Epidermal melanocyte (primary cell): ENCODE results near the gene TTBK1.
A peak's percentile ranks its signal among the peaks of the same experiment; 100 is the strongest.

Experiments used
- DNase-seq: peaks from one replicate; pipeline ENCODE4 v3.0.0; 2011; ENCODE audit warnings: low spot score; ENCODE audit not compliant: insufficient read length

TTBK1 gene

DNA sequence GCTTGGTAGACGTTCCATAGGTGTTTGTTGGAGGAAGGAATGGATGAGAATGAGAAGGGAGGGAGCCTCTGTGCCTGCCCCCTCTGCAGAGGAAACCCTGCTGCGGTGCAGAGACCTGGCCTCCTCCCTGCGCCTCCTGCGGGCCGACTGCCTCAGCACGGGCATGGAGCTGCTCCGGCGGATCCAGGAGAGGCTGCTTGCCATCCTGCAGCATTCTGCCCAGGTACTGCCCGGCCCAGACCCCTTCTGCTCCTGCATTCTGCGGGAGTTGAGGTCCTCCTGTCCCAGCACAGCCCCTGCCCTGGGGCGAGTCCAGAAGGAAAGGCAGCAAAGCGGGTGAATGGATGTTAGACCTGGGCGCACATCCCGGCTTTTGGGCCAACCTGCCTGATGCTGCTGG, 20.1 kb upstream of the TTBK1 start:
- no peak for DNase-seq

DNA sequence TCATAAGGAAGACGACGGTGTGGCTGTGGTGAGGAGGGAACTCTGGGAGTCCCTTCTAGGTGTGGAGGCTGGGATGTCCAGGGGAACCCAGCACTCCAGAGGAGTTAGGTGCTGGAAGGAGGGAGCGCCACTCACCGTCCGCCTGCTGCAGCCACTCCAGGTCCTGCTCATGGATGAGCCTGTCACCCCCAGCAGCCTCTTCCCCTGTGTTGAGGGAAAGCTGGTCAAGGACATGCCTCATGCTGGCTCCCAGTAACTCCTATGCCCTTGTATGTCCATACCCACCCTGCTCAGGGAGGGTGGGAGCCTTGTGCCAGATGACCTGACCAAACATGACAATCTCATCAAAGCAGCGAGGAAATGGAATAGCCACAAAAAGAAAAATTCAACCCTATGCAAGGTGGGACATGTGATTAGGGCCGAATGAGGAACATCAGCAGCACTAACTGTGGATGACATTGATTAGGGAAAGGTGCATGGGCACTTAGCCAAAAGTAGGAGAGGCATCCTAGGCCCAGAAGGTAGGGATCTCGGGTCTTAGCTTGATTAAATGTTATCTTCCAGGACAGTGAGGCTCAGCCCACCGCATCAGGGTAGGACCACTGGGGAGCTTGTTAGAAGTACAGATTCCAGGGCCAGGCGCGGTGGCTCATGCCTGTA, 17.0 kb upstream of the TTBK1 start:
- no peak for DNase-seq

DNA sequence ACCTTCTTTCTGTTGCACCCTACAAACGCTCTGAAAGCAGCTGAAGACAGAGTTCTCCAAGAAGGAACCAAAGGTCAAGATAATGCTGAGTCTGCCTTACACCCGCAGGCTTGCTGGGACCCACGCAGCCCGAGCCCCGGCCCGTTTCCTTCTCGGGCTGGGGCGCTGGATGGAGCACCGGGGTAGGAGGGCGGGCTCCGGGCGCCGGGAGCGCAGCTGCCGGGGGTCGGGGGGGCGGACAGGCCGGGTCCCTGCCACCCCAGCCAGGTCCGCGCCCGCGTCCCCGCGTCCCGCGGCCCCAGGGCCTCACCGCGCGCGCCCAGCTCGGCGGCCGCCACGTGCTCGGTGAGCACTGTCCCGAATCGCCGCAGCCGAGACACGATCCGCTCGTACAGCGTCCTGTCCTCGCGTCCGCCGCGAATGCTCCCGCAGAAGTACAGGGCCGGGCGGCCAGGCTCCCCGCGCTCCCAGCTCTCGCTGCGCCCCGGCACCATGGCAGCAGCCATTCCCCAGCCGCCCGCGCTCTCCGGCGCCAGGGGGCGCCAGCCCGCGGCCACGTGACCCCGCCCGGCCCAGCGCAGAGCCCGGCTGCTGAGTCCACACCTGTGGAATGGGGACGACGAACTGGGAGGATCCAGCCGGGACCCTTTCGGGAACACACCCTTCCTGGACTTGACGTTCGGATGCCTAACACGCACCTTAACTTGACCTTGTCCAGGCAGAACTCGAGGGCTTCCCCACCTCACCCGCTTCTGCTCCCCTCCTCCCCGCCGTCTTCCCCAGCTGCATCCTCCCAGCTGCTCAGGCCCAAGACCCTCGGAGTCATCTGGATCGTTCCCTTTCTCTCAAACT, 14.1 kb upstream of the TTBK1 start, which contains the start of gene DNPH1:
TSS of gene DNPH1 (minus strand) at position 531 of the 852 bp plus-strand sequence. CDS start at position 506, 25 bp downstream.
- DNase-seq = peak; percentile 61

DNA sequence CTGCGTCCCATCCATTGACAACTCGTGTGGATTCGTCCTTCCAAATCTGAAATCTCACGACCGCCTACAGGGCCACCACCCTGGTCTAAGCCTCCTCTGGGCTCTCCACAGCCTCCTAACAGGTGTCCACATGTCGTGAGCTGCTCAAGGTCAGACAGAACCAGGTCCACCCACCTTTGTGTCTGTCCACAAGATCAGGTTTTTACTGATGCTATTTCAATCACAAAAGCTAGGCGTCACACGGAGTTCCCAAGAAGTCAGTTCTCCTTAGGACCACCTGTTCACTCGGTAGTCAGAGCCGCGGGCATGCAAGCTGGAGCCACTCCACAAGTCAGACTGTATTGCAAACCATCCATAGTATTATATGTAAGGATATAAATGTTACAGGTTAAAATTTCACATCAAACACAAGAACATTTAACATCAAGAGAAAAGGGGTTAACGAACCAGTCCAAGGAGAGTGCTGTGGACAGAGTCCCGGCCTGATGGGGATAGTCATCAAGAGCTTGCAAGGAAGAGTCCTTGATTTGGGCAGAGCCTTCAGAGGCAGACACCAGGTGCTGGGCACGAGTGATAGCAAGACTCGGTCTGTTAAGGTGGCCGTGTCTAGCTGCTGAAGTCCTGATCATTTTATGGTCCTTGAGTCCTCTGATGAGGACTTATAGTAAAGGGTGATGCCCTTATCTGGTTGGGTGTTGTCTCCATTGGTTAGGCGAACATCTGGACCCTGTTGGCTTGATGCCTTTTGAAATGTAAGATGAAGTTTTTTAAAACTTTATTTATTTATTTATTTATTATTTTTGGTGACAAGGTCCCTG, 13.3 kb upstream of the TTBK1 start:
- DNase-seq = no peak

DNA sequence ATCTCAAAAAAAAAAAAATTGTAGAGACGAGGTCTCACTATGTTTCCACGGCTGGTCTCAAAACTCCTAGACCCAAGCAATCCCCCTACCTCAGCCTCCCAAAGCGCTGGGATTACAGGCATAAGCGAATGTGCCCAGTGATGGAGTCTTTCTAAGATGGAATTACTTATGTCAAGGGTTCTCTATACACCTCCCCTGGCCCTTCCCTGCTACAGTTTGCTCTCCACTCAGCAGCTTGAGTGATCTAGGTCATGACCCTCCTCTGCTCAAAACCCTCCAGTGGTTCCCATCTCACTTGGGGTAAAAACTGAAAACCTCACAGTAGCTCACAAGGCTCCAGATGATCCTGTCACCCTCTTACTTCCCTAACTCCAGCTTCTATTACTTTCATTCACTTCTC, 12.2 kb upstream of the TTBK1 start:
- no peak for DNase-seq

DNA sequence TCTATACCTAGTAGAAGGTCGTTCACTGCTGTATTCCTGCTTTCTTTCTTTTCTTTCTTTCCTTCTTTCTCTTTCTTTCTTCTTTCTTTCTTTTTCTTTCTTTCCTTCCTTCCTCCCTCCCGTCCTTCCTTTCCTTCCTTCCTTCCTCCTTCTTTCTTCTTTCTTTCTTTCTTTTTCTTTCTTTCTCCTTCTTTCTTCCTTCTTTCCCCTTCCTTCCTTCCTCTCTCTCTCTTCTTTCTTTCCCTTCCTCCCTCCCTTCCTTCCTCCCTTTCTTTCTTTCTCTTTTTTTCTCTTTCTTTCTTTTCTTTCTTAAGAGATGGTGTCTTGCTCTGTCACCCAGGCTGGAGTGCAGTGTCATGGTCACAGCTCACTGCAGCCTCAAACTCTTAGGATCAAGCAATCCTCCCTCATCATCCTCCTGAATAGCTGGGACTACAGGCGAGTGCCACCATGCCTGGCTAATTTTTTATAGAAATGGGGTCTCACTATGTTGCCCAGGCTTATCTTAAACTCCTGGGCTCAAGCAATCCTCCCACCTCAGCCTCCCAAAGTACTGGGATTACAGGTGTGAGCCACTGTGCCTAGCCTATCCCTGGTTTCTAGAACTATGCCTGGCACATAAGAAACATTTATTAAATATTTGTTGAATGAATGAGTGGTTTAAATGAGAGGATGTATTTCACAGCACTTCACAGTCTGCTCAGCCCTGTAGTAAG, 11.4 kb upstream of the TTBK1 start:
- DNase-seq = no peak

DNA sequence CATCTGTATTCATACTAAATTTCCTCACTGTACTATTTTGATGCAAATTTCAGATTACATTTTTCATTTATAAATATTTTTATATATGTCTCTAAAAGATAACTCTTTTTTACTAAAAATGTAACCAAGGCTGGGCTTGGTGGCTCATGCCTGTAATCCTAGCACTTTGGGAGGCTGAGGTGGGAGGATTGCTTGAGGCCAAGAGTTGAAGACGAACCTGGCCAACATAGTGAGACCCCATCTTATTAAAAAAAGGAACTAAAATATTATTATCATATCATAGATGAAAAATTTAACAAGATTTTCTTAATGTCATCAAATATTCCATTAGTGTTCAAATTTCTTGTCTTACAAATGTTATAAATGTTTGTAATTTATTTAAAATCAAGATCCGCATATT, 7.4 kb upstream of the TTBK1 start:
- no peak for DNase-seq

DNA sequence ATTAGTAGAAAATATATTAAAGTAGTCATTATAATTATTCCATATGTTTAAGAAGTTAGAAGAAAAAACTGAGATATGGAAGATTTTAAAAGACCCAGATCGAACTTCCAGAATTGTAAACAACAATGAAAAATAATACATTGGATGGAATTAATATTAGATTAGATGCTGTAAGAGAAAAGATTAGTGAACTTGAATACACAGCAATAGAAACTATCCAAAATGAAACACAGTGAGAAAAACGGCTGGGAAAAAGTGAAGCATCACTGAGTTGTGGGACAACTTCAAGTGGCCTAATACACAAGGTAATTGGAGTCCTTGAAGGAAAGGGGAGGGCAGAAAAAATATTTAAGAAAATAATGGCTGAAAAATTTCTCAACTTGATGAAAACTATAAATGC, 4.2 kb upstream of the TTBK1 start:
- DNase-seq = no peak

DNA sequence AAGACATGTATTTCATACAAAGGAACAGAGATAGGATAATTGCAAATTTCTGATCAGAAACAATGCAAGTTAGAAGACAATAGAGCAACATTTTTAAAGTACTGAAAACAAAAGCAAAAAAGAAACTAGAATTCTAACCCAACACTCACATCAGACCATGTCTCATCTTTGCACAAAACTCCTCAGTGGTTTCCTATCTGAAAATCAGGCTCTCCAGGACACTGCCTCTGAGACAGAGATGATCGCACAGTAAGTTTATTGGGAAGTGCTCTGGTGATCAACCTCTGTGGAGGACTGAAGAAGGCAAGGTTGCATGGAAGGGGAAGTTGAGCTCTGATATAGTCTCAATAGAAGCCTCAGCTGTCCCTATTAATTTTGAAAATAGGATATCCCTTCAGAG, 2.3 kb upstream of the TTBK1 start:
- no peak for DNase-seq

DNA sequence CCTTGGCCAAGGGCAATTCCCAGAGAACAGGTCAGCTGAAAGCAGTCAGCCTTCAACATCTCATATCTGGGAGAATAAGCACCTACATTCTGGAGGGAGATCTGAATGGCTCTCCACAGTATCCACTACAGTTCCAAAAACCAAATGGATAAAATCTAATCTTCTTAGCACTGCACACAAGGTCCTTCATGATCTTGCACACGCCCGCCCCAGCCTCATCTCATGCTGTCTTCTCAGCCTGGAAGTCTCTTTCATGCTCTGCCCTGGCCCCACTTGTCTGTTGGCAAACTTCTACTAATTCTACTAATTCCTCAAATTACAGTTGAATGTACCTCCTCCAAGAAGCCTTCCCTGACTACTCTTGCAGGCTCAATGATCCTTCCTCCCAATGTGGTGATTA, 1.8 kb upstream of the TTBK1 start:
- no peak for DNase-seq

DNA sequence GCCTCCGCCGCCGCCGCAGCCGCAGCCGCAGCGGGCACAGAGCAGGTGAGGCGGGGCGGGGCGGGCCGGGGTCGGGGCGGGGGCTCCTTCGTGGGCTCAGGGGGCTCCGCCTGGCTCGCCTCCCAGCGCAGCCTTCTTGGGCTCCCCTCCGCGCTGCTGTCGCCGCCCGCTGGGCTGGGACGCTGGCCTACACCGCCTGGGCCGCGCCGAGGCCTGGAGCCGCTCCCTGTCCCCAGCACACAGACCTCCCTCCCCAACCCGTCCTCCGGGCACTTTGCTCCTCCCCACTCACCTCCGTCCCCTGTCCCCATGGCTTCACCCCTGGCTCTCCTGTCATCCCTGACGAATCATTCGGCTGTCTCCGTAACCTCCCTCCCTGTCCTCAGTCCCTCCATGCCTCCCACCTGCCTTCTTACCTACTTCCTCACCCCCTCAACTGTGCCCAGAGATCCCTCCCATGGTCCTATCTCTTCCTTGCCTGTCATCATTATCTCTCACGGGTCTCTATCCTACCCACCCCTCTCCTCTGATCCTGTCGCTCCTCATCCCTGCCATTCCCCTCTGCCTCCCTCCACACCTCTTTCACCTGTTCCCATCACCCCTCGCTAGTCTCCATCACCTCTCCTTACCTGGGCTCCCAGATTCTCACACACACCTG, 512 bp downstream of the TTBK1 start:
- DNase-seq = no peak

DNA sequence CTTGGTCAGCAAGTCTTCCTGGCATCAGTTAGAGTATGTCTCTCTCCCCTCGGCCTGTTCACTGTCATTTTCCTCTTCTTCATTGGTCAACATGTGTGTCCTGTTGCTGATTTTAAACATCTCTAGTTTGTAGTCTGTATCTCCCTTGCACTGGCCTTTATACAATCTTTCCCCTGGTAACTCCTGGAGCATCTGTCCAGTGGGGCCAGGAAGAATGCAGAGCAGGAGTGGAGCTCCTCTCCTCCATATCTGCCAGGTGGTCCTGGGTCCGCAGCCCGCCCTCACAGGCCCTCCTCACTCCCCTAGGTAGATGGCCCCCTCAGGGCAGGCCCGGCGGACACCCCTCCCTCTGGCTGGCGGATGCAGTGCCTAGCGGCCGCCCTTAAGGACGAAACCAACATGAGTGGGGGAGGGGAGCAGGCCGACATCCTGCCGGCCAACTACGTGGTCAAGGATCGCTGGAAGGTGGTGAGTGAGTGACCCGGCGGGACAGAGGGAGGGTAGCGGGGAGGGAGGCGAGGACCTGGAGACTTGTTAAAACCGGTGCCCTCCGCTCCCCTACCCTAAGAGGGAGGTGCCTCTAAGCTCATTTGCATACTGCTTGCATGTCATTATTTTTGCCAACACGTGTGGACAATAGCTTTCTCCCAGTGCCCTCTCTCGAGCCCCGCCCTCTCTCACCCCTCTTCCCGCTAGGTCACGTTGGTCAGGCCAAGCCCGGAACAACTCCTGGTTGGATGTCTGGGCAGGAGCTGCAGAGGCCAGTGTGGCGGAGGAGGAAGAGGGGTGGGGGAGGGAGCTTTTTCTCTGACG, 3.2 kb downstream of the TTBK1 start:
- no peak for DNase-seq

DNA sequence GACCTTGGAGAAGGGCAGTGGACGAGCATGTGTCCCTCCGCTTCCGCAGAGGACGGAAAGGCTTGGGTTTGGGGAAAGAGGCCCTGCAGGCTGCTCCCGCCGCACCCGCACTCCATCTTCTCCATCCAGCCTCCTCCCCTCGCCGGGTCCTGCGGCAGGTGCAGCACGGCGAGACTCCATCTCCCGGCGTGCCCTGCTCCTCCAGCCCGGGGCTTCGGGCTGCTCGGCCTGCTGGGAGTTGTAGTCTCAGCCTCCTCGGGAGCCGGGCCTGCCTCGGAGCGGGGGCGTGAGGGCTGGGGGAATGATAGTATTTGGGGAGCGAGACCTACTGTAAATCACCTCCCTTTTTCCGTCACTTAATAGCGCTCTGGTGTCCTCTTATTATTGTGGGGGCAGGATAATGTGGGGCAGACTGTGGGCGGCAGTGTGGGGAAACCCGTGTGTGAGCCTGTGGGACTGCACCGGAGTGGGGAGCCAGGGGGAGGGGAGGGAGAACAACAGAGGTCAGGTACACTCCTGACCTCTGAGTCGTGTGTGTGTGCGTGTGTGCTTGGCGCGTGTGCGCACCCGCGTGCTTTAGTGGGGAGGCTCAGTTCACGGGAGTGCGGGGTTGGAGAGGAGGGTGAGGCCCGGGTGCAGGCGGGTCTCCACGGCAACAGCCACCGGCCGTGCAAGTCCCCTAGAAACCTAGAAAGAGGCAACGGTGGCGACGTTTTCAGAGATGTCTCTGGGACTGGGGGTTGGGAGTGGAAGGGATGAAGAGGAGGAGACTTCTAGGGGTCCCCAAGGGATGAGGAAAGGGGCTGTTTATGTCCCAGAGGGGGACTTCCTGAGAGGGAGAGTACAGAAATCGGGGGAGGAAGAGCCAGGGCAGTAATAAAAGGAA, 4.1 kb downstream of the TTBK1 start:
- peak; percentile 94 for DNase-seq

DNA sequence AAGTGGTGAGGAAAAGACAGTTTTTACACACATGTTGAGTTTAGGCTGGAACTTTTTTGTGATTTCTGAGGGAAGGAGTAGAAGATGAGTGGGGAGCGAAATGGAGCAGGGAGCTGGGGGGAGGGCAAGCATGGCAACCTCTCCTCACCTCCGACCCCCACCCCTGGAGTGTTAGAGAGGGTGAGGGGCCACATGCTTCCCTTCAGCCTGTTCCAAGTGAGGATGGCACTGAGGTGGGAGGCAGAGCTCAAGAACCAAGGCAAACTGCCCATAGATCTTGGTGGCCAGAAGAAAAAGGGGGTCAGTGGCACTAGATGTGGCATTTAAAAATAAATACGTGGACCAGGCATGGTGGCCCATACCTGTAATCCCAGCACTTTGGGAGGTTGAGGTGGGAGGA, 4.8 kb downstream of the TTBK1 start:
- DNase-seq = no peak

DNA sequence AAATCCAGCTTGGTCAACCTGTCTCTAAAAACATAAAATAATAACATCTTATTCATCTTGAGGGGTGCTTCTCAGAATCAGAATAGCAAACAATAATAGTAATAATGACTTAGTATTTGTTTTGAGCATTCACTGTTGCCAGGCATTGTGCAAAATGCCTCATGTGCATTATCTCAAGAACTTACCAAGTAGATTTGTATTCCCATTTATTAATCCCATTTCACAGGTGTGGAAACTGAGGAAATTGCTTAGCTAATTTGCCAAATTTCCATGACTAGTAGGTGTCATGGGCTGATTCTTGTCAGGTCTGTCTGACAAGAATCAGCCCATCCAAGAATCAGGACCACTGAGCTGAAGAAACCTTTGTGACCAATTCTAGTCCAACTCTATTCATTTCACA, 5.5 kb downstream of the TTBK1 start:
- DNase-seq = no peak

DNA sequence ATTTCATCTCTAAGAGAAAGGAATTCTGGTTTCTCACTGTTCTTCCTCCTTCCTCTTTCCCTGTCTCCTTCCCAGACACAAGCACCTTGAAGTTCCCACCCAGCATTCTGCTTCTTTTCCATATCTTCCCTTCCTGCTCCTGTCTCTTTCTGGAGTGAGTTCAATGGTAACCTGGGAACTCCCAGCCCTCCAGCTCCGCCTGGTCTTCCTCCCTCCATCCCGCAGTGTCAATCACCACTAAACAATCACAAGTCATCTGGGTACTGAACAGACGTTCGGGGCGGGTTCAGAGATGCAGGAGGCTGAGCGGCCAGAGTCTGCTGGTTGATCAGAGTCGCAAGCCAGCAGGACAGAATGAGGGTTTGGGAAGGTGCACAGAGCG, 7.7 kb downstream of the TTBK1 start:
- no peak for DNase-seq

DNA sequence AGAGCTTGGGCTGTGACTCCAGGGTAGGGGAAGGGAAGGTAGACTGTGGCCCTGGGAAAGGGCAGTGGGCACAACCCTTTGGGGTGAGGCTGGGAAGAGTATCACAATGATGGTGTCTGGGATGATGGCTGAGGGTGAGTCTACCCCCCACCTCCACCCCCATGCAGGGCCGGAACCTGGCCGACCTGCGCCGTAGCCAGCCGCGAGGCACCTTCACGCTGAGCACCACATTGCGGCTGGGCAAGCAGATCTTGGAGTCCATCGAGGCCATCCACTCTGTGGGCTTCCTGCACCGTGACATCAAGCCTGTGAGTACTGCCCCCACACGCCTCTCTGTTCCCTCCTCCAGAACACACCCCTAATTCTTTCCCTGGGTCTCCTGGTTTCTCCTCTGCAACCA, 10.1 kb downstream of the TTBK1 start:
- DNase-seq = no peak

DNA sequence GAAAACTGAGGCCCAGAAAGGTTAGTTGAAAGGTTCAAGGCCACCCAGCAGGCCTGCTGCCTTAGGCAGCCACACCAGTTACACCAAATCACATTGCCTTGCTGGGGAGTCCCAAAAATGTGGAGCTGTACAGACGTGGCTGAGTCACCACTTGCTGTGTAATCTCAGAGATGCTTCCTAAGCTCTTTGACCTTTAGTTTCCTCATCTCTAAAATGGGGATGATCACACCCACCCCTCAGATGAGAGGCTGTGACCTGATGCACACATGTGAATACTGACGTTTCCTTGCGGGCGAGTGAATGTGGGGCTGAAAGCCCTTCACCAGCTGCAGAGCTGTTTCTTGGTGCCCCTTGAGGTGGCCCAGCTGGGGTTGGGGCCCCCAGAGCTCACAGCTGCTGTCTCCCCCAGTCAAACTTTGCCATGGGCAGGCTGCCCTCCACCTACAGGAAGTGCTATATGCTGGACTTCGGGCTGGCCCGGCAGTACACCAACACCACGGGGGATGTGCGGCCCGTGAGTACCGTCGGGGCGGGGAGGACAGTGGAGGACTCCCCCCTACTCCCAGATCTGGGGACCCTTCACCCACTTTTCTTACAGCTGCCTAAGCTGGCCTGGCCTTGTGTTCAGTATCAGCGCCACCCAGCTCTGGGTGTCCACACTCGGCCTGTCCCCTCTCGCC, 11.0 kb downstream of the TTBK1 start:
- DNase-seq = no peak

DNA sequence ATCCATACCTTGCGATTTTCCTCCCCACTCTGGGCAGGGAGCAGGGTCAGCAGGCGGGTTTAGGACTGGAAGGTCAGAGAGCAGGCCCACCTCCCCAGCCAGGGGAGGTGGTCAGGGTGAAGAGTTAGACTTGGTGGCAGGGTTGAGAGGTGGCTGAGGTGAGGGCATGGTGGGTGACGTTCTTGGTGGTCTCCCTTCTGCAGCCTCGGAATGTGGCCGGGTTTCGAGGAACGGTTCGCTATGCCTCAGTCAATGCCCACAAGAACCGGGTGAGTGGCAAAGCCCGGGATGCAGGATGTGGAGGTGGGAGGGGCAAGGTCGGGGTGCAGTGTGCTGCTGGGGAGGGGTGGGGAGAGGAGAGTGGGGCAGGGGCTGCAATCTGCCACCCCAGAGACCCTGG, 11.6 kb downstream of the TTBK1 start:
- no peak for DNase-seq
